ENCODE measurements around the gene CCDC149.

CCDC149 gene

DNA sequence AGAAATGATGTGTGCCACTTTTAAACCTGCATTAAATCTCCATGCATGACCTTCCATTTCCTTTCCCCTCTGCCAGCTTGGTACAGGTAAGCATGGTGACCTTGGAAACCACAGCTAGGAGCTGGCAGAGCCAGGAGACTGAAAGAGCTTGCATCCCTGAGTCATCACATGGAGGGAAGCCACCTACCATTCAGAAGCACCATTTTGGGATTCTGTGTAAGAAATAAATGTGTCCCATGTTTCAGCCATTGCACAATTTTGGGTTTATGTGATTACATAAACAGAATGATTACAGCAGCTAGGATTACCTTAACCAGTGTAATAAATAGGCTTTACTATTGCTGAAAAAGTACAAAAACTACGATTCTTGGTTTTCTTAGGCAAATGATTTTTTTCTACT lies 17.3 kb upstream of the CCDC149 start:
- DNase-seq (ENCODE audit: low read depth, low spot score) = no peak
- H3K4me3 ChIP-seq (ENCODE audit: low read depth, low read length) = no peak overlapping the region
- in situ Hi-C loops (cut with HindIII; ENCODE audit: low sequenced_read_pairs) = no loop called here
- TF ChIP-seq, protein P1, sequence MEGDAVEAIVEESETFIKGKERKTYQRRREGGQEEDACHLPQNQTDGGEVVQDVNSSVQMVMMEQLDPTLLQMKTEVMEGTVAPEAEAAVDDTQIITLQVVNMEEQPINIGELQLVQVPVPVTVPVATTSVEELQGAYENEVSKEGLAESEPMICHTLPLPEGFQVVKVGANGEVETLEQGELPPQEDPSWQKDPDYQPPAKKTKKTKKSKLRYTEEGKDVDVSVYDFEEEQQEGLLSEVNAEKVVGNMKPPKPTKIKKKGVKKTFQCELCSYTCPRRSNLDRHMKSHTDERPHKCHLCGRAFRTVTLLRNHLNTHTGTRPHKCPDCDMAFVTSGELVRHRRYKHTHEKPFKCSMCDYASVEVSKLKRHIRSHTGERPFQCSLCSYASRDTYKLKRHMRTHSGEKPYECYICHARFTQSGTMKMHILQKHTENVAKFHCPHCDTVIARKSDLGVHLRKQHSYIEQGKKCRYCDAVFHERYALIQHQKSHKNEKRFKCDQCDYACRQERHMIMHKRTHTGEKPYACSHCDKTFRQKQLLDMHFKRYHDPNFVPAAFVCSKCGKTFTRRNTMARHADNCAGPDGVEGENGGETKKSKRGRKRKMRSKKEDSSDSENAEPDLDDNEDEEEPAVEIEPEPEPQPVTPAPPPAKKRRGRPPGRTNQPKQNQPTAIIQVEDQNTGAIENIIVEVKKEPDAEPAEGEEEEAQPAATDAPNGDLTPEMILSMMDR (IDR thresholded peaks at IDR 0.05; ENCODE audit: low read depth, low read length) = no peak

DNA sequence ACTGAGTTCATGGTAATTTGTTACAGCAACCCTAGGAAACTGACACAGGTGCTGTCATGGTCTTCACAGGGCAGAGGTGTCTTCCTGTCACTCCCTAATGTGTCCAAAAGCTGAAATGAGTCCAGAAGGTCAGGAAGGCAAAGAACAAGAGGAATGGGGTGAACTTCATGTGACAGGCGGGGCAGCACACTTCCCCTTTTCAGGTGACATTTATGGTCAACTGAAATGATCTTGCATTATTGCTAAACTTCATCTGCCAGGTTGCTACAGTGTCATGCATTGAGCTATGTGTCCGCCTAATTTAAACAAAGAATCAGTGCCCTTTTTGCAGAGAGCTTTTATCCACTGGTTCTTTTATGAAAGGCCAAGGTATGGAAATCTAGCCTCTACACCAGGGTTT lies 15.9 kb upstream of the CCDC149 start:
- TF ChIP-seq, protein P1 (IDR thresholded peaks at IDR 0.05; ENCODE audit: low read depth, low read length) = no peak
- no peak overlapping the region for H3K4me3 ChIP-seq (ENCODE audit: low read depth, low read length)
- DNase-seq (ENCODE audit: low read depth, low spot score) = no peak
- in situ Hi-C loops (cut with HindIII; ENCODE audit: low sequenced_read_pairs) = no loop called here

DNA sequence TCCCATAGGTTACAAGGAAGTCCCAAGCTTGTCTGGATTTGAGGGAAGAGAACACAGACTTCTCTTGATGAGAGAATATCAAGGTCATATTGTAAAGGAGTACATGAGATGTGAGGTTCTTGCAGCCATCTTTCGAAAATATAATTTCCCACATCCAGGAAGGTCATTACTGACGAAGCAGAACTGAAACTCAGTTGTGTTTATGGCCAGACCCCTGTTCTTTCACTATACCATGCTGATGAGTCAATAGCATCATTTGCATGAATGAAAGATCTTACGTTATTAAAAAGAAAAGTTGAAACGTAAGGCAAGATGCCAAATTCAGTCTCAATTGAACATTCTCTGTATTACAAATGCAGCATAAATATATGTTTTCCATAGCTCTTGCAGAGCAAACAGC lies 14.2 kb upstream of the CCDC149 start:
- in situ Hi-C loops (cut with HindIII; ENCODE audit: low sequenced_read_pairs) = no loop called here

DNA sequence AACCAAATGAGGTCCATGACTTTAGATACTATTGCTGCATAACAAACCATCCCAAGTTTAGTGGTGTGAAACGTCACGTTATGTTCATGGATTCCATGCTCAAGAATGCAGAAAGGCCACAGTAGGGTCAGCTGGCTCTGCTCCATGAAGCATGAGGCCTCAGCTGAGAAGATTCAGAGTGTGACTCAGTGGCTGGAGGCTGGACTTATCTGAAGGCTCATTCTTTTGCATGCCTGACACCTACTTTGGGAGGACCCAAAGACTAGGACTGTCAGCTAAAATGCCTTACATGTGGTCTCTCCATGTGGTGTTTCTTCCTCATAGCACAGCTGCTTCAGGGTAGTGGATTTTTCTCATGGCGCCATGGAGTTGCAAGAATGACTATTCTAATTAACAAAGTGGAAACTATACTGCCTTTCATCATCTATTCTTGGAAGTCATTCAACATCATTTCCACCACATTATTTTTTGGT lies 11.5 kb upstream of the CCDC149 start:
- in situ Hi-C loops (cut with HindIII; ENCODE audit: low sequenced_read_pairs) = no loop called here
- DNase-seq (ENCODE audit: low read depth, low spot score) = peak; percentile 89
- no peak overlapping the region for H3K4me3 ChIP-seq (ENCODE audit: low read depth, low read length)
- TF ChIP-seq, protein P1 (IDR thresholded peaks at IDR 0.05; ENCODE audit: low read depth, low read length) = no peak

More for the DNA sequence above, 14.2 kb upstream of the CCDC149 start:
- no peak overlapping the region for H3K4me3 ChIP-seq (ENCODE audit: low read depth, low read length)
- DNase-seq (ENCODE audit: low read depth, low spot score) = no peak
- TF ChIP-seq, protein P1 (IDR thresholded peaks at IDR 0.05; ENCODE audit: low read depth, low read length) = no peak

DNA sequence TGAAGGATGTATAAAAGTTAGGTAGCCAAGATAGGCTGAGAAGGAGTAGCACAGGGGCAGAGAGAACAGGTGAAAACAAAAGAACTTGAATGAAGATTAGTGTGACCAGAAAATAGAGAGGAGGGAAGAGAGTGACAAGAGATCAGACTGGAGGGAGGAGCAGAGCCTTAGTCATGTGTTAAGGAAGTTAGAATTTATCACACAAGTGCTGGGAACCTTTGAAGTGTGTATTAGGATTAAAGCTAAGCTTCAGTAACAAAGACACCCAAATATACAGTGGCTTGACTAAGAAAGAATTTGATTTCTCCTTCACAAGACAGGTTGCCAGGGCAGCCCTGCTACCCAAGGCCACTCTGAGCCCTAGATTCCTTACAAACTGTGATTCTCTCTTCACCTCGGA lies 10.7 kb upstream of the CCDC149 start:
- TF ChIP-seq, protein P1 (IDR thresholded peaks at IDR 0.05; ENCODE audit: low read depth, low read length) = no peak
- no peak overlapping the region for H3K4me3 ChIP-seq (ENCODE audit: low read depth, low read length)
- in situ Hi-C loops (cut with HindIII; ENCODE audit: low sequenced_read_pairs) = no loop called here
- DNase-seq (ENCODE audit: low read depth, low spot score) = no peak

DNA sequence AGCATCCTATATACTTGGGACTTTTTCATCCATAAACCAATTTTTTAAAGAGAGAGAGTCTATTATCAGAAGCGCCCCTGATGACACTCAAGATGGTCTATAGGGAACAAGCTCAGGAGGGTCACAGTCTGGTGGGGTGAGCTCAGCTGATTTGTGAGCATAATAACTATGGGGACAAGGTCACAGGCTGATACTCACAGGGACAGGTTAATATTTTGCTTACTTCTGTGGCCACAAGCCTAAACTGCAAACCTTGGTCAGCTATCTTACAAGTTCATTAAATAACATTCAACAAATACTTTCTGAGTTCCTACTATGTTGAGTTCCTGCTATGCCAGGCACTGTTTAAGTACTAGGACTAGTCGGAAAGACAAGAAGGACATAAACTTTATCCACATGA lies 10.2 kb upstream of the CCDC149 start:
- DNase-seq (ENCODE audit: low read depth, low spot score) = no peak
- in situ Hi-C loops (cut with HindIII; ENCODE audit: low sequenced_read_pairs) = no loop called here
- TF ChIP-seq, protein P1 (IDR thresholded peaks at IDR 0.05; ENCODE audit: low read depth, low read length) = no peak
- no peak overlapping the region for H3K4me3 ChIP-seq (ENCODE audit: low read depth, low read length)

DNA sequence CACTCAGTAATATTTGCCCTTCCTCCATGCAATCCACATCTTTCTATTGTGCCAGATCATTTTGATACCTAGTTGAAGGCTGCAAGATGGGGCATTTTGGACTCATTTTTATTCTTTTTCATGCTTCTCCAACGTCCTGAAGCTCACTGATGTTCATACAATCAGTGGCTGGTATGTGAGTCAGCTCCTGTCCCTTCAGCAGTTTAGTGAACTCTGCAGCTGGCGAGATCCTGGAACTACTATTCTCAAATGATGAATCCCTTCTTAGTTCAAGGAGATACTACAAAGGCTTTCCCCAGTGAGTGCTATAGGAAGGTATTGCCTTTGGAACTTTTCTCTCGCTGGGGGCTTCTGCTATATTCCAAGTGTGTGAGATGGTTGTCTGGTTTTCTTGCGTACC lies 9.6 kb upstream of the CCDC149 start:
- TF ChIP-seq, protein P1 (IDR thresholded peaks at IDR 0.05; ENCODE audit: low read depth, low read length) = no peak
- H3K4me3 ChIP-seq (ENCODE audit: low read depth, low read length) = no peak overlapping the region
- in situ Hi-C loops (cut with HindIII; ENCODE audit: low sequenced_read_pairs) = no loop called here
- DNase-seq (ENCODE audit: low read depth, low spot score) = no peak
